Neural progenitor cell (in vitro differentiated cells): ENCODE data around the gene FBLN1.

Source experiments
- EZH2 ChIP-seq: fragments of 200-600 bp; sonication (generic); IDR thresholded peaks from 2 replicates; pipeline ENCODE4 v1.6.1; 2017; ENCODE audit warnings: antibody characterized with exemption, mild to moderate bottlenecking, moderate library complexity
- EZH2phosphoT487 ChIP-seq: fragments of 200-600 bp; sonication (generic); IDR thresholded peaks from 2 replicates; pipeline ENCODE4 v1.6.1; 2017; ENCODE audit warnings: antibody characterized with exemption
- TF ChIP-seq, protein P1 (sequence below): fragments of 200-600 bp; sonication (generic); IDR thresholded peaks from 2 replicates; pipeline ENCODE4 v1.5.1; 2017; ENCODE audit warnings: antibody characterized with exemption, mild to moderate bottlenecking

DNA sequence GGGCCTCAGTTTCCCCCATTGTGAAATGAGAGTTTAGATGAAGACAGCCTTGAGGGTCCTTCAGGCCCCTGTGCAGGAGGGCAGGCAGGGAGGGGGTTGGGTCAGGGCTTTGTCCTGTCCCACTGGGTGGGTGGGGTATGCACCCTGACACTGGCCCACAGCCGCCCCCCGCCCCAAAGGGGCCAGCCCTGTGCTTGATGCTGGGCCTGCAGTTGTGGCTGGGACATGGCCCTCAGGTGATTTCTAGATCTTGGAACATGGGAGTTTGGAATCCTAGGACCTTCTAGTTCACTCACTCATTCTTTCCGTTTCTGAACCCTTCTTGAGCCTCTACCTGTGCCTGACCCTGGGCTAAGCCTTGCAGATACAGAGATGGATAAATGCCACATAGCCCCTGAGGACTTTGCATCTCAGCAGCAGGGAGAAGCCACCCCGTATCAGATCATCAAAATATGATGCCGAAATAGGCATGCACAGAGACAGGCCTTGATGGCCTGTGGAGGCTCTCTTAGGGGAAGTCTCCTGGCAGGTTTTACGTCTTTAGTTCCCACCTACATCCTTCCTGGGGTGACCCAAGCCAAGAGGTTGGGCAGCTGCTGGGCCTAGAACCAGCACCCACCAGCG lies 76.0 kb downstream of the FBLN1 start:
- TF ChIP-seq, protein P1, sequence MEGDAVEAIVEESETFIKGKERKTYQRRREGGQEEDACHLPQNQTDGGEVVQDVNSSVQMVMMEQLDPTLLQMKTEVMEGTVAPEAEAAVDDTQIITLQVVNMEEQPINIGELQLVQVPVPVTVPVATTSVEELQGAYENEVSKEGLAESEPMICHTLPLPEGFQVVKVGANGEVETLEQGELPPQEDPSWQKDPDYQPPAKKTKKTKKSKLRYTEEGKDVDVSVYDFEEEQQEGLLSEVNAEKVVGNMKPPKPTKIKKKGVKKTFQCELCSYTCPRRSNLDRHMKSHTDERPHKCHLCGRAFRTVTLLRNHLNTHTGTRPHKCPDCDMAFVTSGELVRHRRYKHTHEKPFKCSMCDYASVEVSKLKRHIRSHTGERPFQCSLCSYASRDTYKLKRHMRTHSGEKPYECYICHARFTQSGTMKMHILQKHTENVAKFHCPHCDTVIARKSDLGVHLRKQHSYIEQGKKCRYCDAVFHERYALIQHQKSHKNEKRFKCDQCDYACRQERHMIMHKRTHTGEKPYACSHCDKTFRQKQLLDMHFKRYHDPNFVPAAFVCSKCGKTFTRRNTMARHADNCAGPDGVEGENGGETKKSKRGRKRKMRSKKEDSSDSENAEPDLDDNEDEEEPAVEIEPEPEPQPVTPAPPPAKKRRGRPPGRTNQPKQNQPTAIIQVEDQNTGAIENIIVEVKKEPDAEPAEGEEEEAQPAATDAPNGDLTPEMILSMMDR = no peak
- no peak for TF ChIP-seq EZH2
- no peak for TF ChIP-seq EZH2phosphoT487
